GM23248 (cell line): ENCODE data around the gene CDKAL1.

ENCODE experiments used
- EZH2 ChIP-seq: fragments of 200-600 bp; sonication (generic); IDR thresholded peaks from 2 replicates; pipeline ENCODE4 v1.6.1; 2018; ENCODE audit warnings: antibody characterized with exemption, mild to moderate bottlenecking; ENCODE audit not compliant: insufficient read depth, poor library complexity, severe bottlenecking
- EZH2phosphoT487 ChIP-seq: fragments of 200-600 bp; sonication (generic); IDR thresholded peaks from 2 replicates; pipeline ENCODE4 v1.6.1; 2018; ENCODE audit warnings: antibody characterized with exemption, moderate library complexity, mild to moderate bottlenecking, low read depth; ENCODE audit not compliant: insufficient read depth

DNA sequence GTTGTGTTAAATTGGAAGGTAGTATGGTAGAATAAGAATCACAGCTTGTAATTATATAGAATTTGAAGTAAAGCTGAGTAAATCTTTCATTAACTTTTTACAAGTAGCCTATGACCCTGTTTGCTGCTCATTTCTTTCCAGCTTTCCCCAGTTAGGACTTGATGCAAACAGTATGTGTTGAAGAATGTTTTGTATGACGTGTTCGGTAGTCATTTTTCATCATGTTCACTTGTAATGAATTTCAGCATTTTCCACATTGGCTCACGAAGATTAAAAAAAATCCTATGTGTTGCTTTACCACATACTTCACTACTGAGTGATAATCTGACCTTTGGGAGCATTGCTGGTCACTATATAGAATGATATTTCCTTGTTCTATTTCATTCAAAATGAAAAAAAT, 162.4 kb downstream of the CDKAL1 start:
- TF ChIP-seq EZH2 (no peak), EZH2phosphoT487 (no peak)
